ENCODE measurements around the gene CD74.

- TF ChIP-seq CTCF (conservative IDR thresholded peaks at IDR 0.05 in 1 of 2, IDR thresholded peaks at IDR 0.05 in 1 of 2; ENCODE audit: extremely low read depth in 1 of 2, insufficient read depth in 1 of 2, low read depth in 1 of 2, low read length in 2 of 2): no peak
- no peak for TF ChIP-seq EZH2 (IDR thresholded peaks at IDR 0.05; ENCODE audit: borderline replicate concordance, low read length)
Observed at GRCh38 chr5:150358261-150359095, 54.2 kb downstream of the CD74 start.
